GM23338 (cell line): Measurements from ENCODE around the gene DCLK2. TPM values are rescaled to one million over a fixed set of nuclear protein-coding genes. Genes with fewer than 3 reads are reported as not detected.

ENCODE experiments used
- ATAC-seq: fragments of 200-7000 bp; cut with Tn5 transposase; 3 replicates; pipeline ENCODE4 v1.9.1; 2020
- DNase-seq: peaks from one replicate; pipeline ENCODE4 v3.0.0-alpha.2; 2015; ENCODE audit warnings: low spot score
- H2AFZ ChIP-seq: fragments of 200-600 bp; sonication (generic); 2 replicates; pipeline ENCODE4 v1.8.0; 2016; ENCODE audit warnings: antibody characterized with exemption, mild to moderate bottlenecking, moderate library complexity
- H3F3A ChIP-seq: fragments of 200-600 bp; sonication (generic); replicated peaks from 2 replicates; pipeline ENCODE4 v1.8.0; 2017; ENCODE audit warnings: antibody characterized with exemption, mixed run types, low read depth
- H3K27ac ChIP-seq: fragments of 200-600 bp; sonication (generic); 2 replicates; pipeline ENCODE4 v1.6.1; 2016; ENCODE audit warnings: low read depth
- H3K27me3 ChIP-seq: fragments of 200-600 bp; sonication (generic); 2 replicates; pipeline ENCODE4 v1.8.0; 2016; ENCODE audit warnings: mild to moderate bottlenecking, mixed run types, moderate library complexity; ENCODE audit not compliant: insufficient read depth
- H3K36me3 ChIP-seq: fragments of 200-600 bp; sonication (generic); 2 replicates; pipeline ENCODE4 v1.8.0; 2016; ENCODE audit warnings: mild to moderate bottlenecking; ENCODE audit not compliant: insufficient read depth
- H3K4me1 ChIP-seq: fragments of 200-600 bp; sonication (generic); 2 replicates; pipeline ENCODE4 v1.8.0; 2016; ENCODE audit warnings: mild to moderate bottlenecking, moderate library complexity; ENCODE audit not compliant: insufficient read depth
- H3K4me2 ChIP-seq: fragments of 200-600 bp; sonication (generic); 2 replicates; pipeline ENCODE4 v1.7.1; 2017; ENCODE audit warnings: mixed run types
- H3K4me3 ChIP-seq: fragments of 200-600 bp; sonication (generic); 2 replicates; pipeline ENCODE4 v1.6.1; 2016; ENCODE audit warnings: mixed run types
- H3K79me2 ChIP-seq: fragments of 200-600 bp; sonication (generic); replicated peaks from 2 replicates; pipeline ENCODE4 v1.8.0; 2017; ENCODE audit warnings: mild to moderate bottlenecking; ENCODE audit not compliant: insufficient read depth
- H3K9me2 ChIP-seq: fragments of 200-600 bp; sonication (generic); 2 replicates; pipeline ENCODE4 v1.8.0; 2017; ENCODE audit not compliant: insufficient read depth
- H4K20me1 ChIP-seq: fragments of 200-600 bp; sonication (generic); replicated peaks from 2 replicates; pipeline ENCODE4 v1.8.0; 2017; ENCODE audit warnings: mild to moderate bottlenecking; ENCODE audit not compliant: insufficient read depth
- H3K27ac Mint-ChIP-seq: 2 replicates; pipeline ENCODE4 v1.8.0; 2020; ENCODE audit warnings: inconsistent platforms, mild to moderate bottlenecking, moderate library complexity, mixed read lengths
- H3K27me3 Mint-ChIP-seq: 3 replicates; pipeline ENCODE4 v1.8.0; 2022; ENCODE audit warnings: low read depth, mild to moderate bottlenecking, moderate library complexity, mixed read lengths, inconsistent platforms; ENCODE audit not compliant: insufficient read depth, poor library complexity
- H3K36me3 Mint-ChIP-seq: 3 replicates; pipeline ENCODE4 v1.8.0; 2021; ENCODE audit warnings: low read depth, mild to moderate bottlenecking, inconsistent platforms, moderate library complexity, mixed read lengths
- H3K4me1 Mint-ChIP-seq: 3 replicates; pipeline ENCODE4 v1.8.0; 2020; ENCODE audit warnings: mild to moderate bottlenecking, inconsistent platforms, mixed read lengths
- H3K4me3 Mint-ChIP-seq: 3 replicates; pipeline ENCODE4 v1.8.0; 2021; ENCODE audit warnings: moderate library complexity, mild to moderate bottlenecking, inconsistent platforms, mixed read lengths
- H3K9me3 Mint-ChIP-seq: 3 replicates; pipeline ENCODE4 v1.8.0; 2020; ENCODE audit warnings: moderate library complexity, mild to moderate bottlenecking, inconsistent platforms, mixed read lengths
- CREB1 ChIP-seq: fragments of 250-450 bp; sonication (Bioruptor Pico); IDR thresholded peaks from 2 replicates; pipeline ENCODE4 v1.5.0; 2020; ENCODE audit warnings: low read depth, mild to moderate bottlenecking, moderate library complexity
- CTCF ChIP-seq, 2 experiments: fragments of 200-600 bp in 1 of 2; sonication (generic) in 1 of 2; conservative IDR thresholded peaks; 2 replicates each; pipeline versions ENCODE4 v1.5.1 to v1.6.1; 2016 to 2017; ENCODE audit warnings: antibody characterized with exemption in 2 of 2, low read depth in 2 of 2, mild to moderate bottlenecking in 2 of 2, moderate library complexity in 1 of 2
- EZH2 ChIP-seq: fragments of 200-600 bp; sonication (generic); IDR thresholded peaks from one replicate; pipeline ENCODE4 v1.8.0; 2017; ENCODE audit warnings: antibody characterized with exemption, mild to moderate bottlenecking, low read depth; ENCODE audit not compliant: unreplicated experiment
- EZH2phosphoT487 ChIP-seq: fragments of 200-600 bp; sonication (generic); IDR thresholded peaks from one replicate; pipeline ENCODE4 v1.8.1; 2018; ENCODE audit warnings: antibody characterized with exemption; ENCODE audit not compliant: unreplicated experiment
- JUNB ChIP-seq: IDR thresholded peaks from one replicate; pipeline ENCODE4 v1.6.1; 2016; ENCODE audit warnings: antibody characterized with exemption; ENCODE audit not compliant: unreplicated experiment
- STAT1 ChIP-seq: IDR thresholded peaks from one replicate; pipeline ENCODE4 v1.6.1; 2016; ENCODE audit warnings: antibody characterized with exemption; ENCODE audit not compliant: unreplicated experiment
- polyA plus RNA-seq: library from polyadenylated mRNA; unstranded; fragments of >200 nt; fragmentation: Nextera tagmentation; extraction: Ambion mirVana; gene quantifications from 2 replicates; pipeline ENCODE4 v1.2.1, GENCODE V29; 2016
- total RNA-seq: library from RNA; depleted of rRNA; stranded (reverse); fragments of >200 nt; shearing (Covaris generic); gene quantifications from 2 replicates; pipeline ENCODE4 v1.2.3, GENCODE V29; 2014

DCLK2 gene
- total and polyA plus RNA-seq, 2 experiments from 2014 or later, result 0.49 TPM; not detected in 1

GRCh38 chr4:150217808-150218207, 139.6 kb downstream of the DCLK2 start:
- no peak overlapping the region for H3K4me3 Mint-ChIP-seq
- no peak overlapping the region for H3K27ac Mint-ChIP-seq
- H3K4me1 Mint-ChIP-seq, result peaks cover 12% of the 10 kb centered on the region; the same call in 2 of the 3 replicates
- no peaks in the 10 kb centered on the region for H3K9me3 Mint-ChIP-seq
- H3K9me2 ChIP-seq, result no peaks in the 10 kb centered on the region
- H3K27me3 ChIP-seq, result no peaks in the 10 kb centered on the region
- TF ChIP-seq STAT1 (no peak), EZH2phosphoT487 (no peak), EZH2 (no peak), CTCF (conservative IDR thresholded peaks at IDR 0.05; ENCODE audit: low read depth in 2 of 2) (no peak)
- H3K27me3 Mint-ChIP-seq, result peaks cover 2% of the 10 kb centered on the region
- no peaks in the 10 kb centered on the region for H3K36me3 Mint-ChIP-seq
- H2AFZ ChIP-seq, result peak overlapping the region; percentile 82; the same call in 1 of the 2 replicates
- H3K79me2 ChIP-seq, result no peaks in the 10 kb centered on the region
- H3K4me2 ChIP-seq, result no peak overlapping the region
- no peaks in the 10 kb centered on the region for H3F3A ChIP-seq
- DNase-seq, result no peak
- H3K36me3 ChIP-seq, result no peaks in the 10 kb centered on the region
- peaks cover 8% of the 10 kb centered on the region; the same call in 1 of the 2 replicates for H3K4me1 ChIP-seq
- no peak overlapping the region for H3K4me3 ChIP-seq
- no peak for ATAC-seq
- H4K20me1 ChIP-seq, result no peaks in the 10 kb centered on the region
- no peak overlapping the region for H3K27ac ChIP-seq

- Mint-ChIP-seq H3K27ac (no peak overlapping the region), H3K4me3 (no peak overlapping the region), H3K27me3 (peaks cover 2% of the 10 kb centered on the region), H3K36me3 (no peaks in the 10 kb centered on the region), H3K4me1 (peaks cover 12% of the 10 kb centered on the region; the same call in 2 of the 3 replicates), H3K9me3 (no peaks in the 10 kb centered on the region)
- TF ChIP-seq JUNB (no peak), CREB1 (CRISPR knock-in tag) (no peak), EZH2phosphoT487 (no peak)
- no peaks in the 10 kb centered on the region for H3K79me2 ChIP-seq
- no peaks in the 10 kb centered on the region for H4K20me1 ChIP-seq
- H3K27ac ChIP-seq, result no peak overlapping the region
- H3K27me3 ChIP-seq, result no peaks in the 10 kb centered on the region
- H3K9me2 ChIP-seq, result no peaks in the 10 kb centered on the region
- no peak for ATAC-seq
- no peak for DNase-seq
- peak overlapping the region; percentile 82; the same call in 1 of the 2 replicates for H2AFZ ChIP-seq
- H3K4me1 ChIP-seq, result peaks cover 8% of the 10 kb centered on the region; the same call in 1 of the 2 replicates
- no peak overlapping the region for H3K4me2 ChIP-seq
- no peaks in the 10 kb centered on the region for H3F3A ChIP-seq
- H3K4me3 ChIP-seq, result no peak overlapping the region
- H3K36me3 ChIP-seq, result no peaks in the 10 kb centered on the region
Measured at GRCh38 chr4:150218447-150218846, 140.2 kb downstream of the DCLK2 start.

GRCh38 chr4:150219841-150220240, 141.6 kb downstream of the DCLK2 start:
- Histone ChIP-seq H2AFZ (no peak overlapping the region), H3K4me3 (no peak overlapping the region), H3K36me3 (no peaks in the 10 kb centered on the region), H3F3A (no peaks in the 10 kb centered on the region), H3K27me3 (no peaks in the 10 kb centered on the region), H4K20me1 (no peaks in the 10 kb centered on the region), H3K4me1 (peaks cover 9% of the 10 kb centered on the region; the same call in 1 of the 2 replicates), H3K9me2 (no peaks in the 10 kb centered on the region), H3K27ac (no peak overlapping the region), H3K79me2 (no peaks in the 10 kb centered on the region), H3K4me2 (no peak overlapping the region)
- no peak for DNase-seq
- Mint-ChIP-seq H3K4me1 (peaks cover 17% of the 10 kb centered on the region), H3K27ac (no peak overlapping the region), H3K9me3 (no peaks in the 10 kb centered on the region), H3K36me3 (no peaks in the 10 kb centered on the region), H3K4me3 (no peak overlapping the region), H3K27me3 (no peaks in the 10 kb centered on the region)
- no peak for ATAC-seq
- no peak for TF ChIP-seq JUNB
